Activated T-helper 1 cell treated with Interleukin-2 at 50 U/mL for 16 hours (primary cell): ENCODE measurements around the gene C2orf76.

Experiments used
- DNase-seq: peaks from one replicate; pipeline ENCODE4 v3.0.0-alpha.2; 2020; ENCODE audit warnings: low read depth

The C2orf76 gene

DNA sequence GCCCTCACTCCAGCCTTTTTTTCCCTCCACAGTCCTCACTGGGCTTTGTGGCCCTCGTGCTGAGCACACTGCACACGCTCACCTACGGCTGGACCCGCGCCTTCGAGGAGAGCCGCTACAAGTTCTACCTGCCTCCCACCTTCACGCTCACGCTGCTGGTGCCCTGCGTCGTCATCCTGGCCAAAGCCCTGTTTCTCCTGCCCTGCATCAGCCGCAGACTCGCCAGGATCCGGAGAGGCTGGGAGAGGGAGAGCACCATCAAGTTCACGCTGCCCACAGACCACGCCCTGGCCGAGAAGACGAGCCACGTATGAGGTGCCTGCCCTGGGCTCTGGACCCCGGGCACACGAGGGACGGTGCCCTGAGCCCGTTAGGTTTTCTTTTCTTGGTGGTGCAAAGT is 103.6 kb downstream of the C2orf76 start:
- DNase-seq, result no peak

GRCh38 chr2:119261493-119262225 is 105.0 kb downstream of the C2orf76 start:
- no peak for DNase-seq

GRCh38 chr2:119260646-119261492 is 105.8 kb downstream of the C2orf76 start:
- DNase-seq, result no peak

GRCh38 chr2:119259296-119259860 is 107.3 kb downstream of the C2orf76 start:
- DNase-seq, result no peak

- no peak for DNase-seq
These were observed 109.4 kb downstream of the C2orf76 start for GRCh38 chr2:119257198-119257597.

GRCh38 chr2:119256582-119256921 is 110.1 kb downstream of the C2orf76 start:
- no peak for DNase-seq

- DNase-seq, result no peak
These were observed 110.7 kb downstream of the C2orf76 start for GRCh38 chr2:119255760-119256581.

- no peak for DNase-seq
These were observed 112.0 kb downstream of the C2orf76 start for GRCh38 chr2:119254601-119255080.

DNA sequence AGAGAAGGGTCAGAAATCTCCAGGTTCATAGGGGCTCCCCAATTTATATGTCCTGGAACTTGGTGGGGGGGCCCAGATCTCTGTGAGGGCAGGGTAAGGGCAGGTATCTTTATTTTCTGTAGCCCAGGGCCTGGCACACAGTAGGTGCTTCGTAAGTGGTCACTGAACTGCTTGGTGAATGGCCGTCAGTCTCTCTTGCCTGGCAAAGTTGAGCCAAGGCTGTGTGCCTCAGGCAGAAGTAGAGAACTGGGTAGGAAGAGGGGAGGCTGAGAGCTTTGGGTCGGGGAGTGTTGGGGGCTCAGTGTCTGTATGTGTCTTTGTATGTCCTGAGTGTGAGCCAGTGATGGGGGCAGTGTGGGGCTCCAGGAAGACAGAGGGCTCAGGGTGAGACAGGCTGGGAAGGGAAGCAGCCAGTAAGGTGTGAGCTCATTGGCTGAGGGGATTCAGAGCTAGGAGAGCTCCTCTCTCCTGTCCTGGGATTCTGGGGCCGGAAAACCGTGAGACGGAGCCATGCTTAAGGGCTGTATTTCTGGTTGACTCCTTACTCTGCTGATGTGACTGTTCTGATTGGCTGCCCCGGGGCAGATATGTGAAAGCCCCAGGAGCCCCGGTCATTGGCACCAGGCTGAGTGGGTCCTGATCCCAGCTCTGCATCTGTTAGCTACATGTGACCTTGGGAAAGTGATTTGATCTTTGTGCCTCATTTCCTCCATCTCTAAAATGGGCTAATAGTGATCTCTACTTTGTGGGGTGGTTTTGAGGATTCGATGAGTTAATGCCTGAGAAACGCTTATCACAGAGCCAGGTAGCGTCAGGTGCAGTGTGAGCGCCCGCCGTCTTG is 112.7 kb downstream of the C2orf76 start:
- DNase-seq, result no peak

GRCh38 chr2:119253114-119253702 is 113.4 kb downstream of the C2orf76 start:
- no peak for DNase-seq
